Pancreas (tissue), 10 donors: Measurements from ENCODE around the gene HHIPL1. TPM values are rescaled to one million over a fixed set of nuclear protein-coding genes. Genes with fewer than 3 reads are reported as not detected.

ENCODE experiments used
- ATAC-seq, 4 donors: fragments of 200-7000 bp; cut with Tn5 transposase; one replicate each; pipeline versions ENCODE4 v1.8.0 to v1.9.1; 2020; ENCODE audit warnings: mild to moderate bottlenecking in 4 of 4, moderate library complexity in 4 of 4
- DNase-seq, 6 donors: peaks; one replicate each; pipeline ENCODE4 v3.0.0-alpha.2; 2020
- FAIRE-seq: peaks from 2 replicates; lab custom pipeline; 2012; peaks lifted over from hg19 to GRCh38; lab: Jason Lieb, UNC
- H3K27ac ChIP-seq, 4 donors: fragments of 200-600 bp; sonication (generic); 1 replicate in 3 of 4; 2 replicates in 1 of 4; pipeline versions ENCODE4 v1.5.0 to v1.8.0; 2020
- H3K27me3 ChIP-seq, 4 donors: fragments of 200-600 bp; one replicate each; pipeline ENCODE4 v1.8.0; 2021
- H3K36me3 ChIP-seq, 3 donors: fragments of 200-600 bp; sonication (generic) in 1 of 3; one replicate each; pipeline versions ENCODE4 v1.5.0 to v1.8.0; 2020 to 2021
- H3K4me1 ChIP-seq, 3 donors: fragments of 200-600 bp; one replicate each; pipeline ENCODE4 v1.8.0; 2021
- H3K4me3 ChIP-seq, 4 donors: fragments of 200-600 bp; sonication (generic) in 2 of 4; one replicate each; pipeline versions ENCODE4 v1.5.0 to v1.8.0; 2020 to 2021
- H3K9me3 ChIP-seq, 4 donors: fragments of 200-600 bp; one replicate each; pipeline ENCODE4 v1.8.0; 2021
- WGBS, 2 donors: extraction: QIAGEN DNeasy Blood & Tissue Kit; methylation state at CpG; one replicate each; pipeline ENCODE4 v1.1.7; 2013; 5-methylcytosine and 5-hydroxymethylcytosine counted together
- intact Hi-C, 3 donors: fragments of 100-400 bp; cut with DNase I; formaldehyde crosslinking; loops; one replicate each; pipeline versions ENCODE4 v1.11.1 to v1.14.2; 2022
- polyA plus RNA-seq, 2 donors: library from polyadenylated mRNA; stranded (reverse); fragments of 200-250 nt; gene quantifications; one replicate each; pipeline ENCODE4 v1.2.3, GENCODE V29; 2013
- total RNA-seq, 6 donors: library from RNA; stranded (reverse); fragmentation: NEBNext Ultra II Directional in 4 of 6; extraction: Animal tissue kit (Norgen Biotek cat#: 25700) in 4 of 6; gene quantifications; one replicate each; pipeline versions ENCODE4 v1.2.1 to v1.2.4, GENCODE V29; 2021 to 2023
- TF ChIP-seq, protein P1 (sequence below), 4 donors: fragments of 200-600 bp; sonication (generic) in 3 of 4; IDR thresholded peaks; one replicate each; pipeline versions ENCODE4 v1.5.0 to v1.8.0; 2021; ENCODE audit warnings: antibody characterized with exemption in 4 of 4
- donor health status: healthy with polysubstance abuse.
- donor health status: DM: no; HTN: no; CAD: no; lungs with moderate emphysema.
- donor health status: DM: no; HTN: no; CAD: no.
- donor health status: control.
- donor health status: control.
- donor health status: Bipolar disorder and iron deficiency.
- donor health status: DM: yes; HTN: yes; CAD: no.
- donor health status: DM: no; HTN: no; CAD: no.
- donor health status: DM: no; HTN: no; CAD: no.
- donor health status: DM: yes; HTN: yes; CAD: no.

HHIPL1 gene
- total and polyA plus RNA-seq, 8 donors: 0.09 to 1.2 (median 0.23) TPM

DNA sequence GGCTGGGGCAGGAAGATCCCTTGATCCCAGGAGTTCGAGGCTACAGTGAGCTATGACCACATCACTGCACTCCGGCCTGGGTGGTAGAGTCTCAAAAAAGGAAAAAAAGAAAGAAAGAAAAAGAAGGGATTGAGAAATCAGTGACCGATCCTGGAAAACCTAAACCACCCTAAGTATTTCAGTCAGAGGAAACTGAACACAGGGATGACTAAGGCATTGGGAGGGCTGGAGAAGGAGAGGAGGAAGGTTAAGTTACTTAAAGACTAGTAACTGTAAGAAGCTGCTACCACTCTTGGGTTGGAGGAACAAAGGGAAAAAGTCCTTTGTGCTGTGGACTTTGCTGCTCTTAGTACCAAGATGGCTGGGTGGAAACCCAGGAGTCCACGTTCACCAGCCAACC is 10.6 kb downstream of the HHIPL1 start:
- no peaks in the 10 kb centered on the region for H3K36me3 ChIP-seq
- H3K27ac ChIP-seq: no peak overlapping the region
- no peak for ATAC-seq
- FAIRE-seq: no peak
- peaks cover 0 to 9% (median 2%) of the 10 kb centered on the region in 4 donors for H3K27me3 ChIP-seq
- DNase-seq: no peak
- intact Hi-C loops: no loop called here
- TF ChIP-seq, protein P1, sequence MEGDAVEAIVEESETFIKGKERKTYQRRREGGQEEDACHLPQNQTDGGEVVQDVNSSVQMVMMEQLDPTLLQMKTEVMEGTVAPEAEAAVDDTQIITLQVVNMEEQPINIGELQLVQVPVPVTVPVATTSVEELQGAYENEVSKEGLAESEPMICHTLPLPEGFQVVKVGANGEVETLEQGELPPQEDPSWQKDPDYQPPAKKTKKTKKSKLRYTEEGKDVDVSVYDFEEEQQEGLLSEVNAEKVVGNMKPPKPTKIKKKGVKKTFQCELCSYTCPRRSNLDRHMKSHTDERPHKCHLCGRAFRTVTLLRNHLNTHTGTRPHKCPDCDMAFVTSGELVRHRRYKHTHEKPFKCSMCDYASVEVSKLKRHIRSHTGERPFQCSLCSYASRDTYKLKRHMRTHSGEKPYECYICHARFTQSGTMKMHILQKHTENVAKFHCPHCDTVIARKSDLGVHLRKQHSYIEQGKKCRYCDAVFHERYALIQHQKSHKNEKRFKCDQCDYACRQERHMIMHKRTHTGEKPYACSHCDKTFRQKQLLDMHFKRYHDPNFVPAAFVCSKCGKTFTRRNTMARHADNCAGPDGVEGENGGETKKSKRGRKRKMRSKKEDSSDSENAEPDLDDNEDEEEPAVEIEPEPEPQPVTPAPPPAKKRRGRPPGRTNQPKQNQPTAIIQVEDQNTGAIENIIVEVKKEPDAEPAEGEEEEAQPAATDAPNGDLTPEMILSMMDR (IDR thresholded peaks at IDR 0.05): no peak
- no peaks in the 10 kb centered on the region for H3K9me3 ChIP-seq
- H3K4me1 ChIP-seq: no peaks in the 10 kb centered on the region
- 83 to 92% methylated on average over 4 of the region's 4 CpGs for WGBS, 2 donors
- H3K4me3 ChIP-seq: no peak overlapping the region

DNA sequence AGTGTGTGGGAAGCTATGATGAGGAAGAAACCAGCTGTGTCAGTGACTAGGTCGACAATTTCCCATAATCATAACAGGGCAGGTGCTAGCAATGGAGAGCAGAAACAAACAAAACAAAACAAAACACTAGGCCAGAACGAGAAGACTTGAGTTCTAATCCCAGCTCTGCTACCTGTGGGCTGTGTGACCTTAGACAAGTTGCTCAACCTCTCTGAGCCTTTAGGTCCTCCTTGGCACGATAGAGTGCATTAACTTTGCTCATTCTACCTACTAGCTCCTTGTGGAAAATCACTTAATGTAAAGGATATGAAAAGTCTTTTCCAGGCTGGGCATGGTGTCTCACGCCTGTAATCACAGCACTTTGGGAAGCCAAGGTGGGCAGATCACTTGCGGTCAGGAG is 11.2 kb downstream of the HHIPL1 start:
- FAIRE-seq: no peak
- 59 to 71% methylated on average over 5 of the region's 5 CpGs for WGBS, 2 donors
- H3K4me3 ChIP-seq: no peak overlapping the region
- no peaks in the 10 kb centered on the region for H3K4me1 ChIP-seq
- H3K27ac ChIP-seq: no peak overlapping the region
- no peaks in the 10 kb centered on the region for H3K36me3 ChIP-seq
- ATAC-seq: no peak
- TF ChIP-seq, protein P1 (IDR thresholded peaks at IDR 0.05): no peak
- intact Hi-C loops: no loop called here
- H3K27me3 ChIP-seq: peaks cover 0 to 9% (median 2%) of the 10 kb centered on the region in 4 donors
- H3K9me3 ChIP-seq: no peaks in the 10 kb centered on the region
- DNase-seq: no peak

DNA sequence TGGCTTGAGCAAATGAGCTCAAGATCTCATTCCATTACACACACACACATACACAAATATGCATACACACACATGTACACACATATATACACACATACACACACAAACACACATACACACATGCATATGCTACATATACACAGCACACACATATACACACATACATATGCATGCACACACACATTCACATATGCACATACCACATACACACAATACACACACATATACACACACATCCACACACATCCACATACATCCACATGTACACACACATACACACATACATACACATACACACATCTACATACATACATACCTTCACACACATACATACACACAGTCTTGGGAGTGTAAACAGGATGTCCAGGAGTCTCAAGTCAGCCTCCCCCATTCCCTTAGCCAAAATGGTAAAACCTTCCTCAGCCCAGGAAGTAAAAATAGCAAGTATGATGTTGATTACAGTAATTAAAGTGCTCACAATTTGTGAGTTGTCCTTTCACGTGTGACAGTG is 12.8 kb downstream of the HHIPL1 start:
- WGBS, 2 donors: 38 to 66% methylated on average over 1 of the region's 1 CpG
- ATAC-seq (no peak), DNase-seq (no peak), FAIRE-seq (no peak)
- intact Hi-C loops: no loop called here
- H3K36me3 ChIP-seq: no peaks in the 10 kb centered on the region
- TF ChIP-seq, protein P1 (IDR thresholded peaks at IDR 0.05): no peak
- no peaks in the 10 kb centered on the region for H3K9me3 ChIP-seq
- H3K4me1 ChIP-seq: no peaks in the 10 kb centered on the region
- H3K27me3 ChIP-seq: peaks cover 0 to 9% (median 2%) of the 10 kb centered on the region in 4 donors
- H3K4me3 ChIP-seq: no peak overlapping the region
- H3K27ac ChIP-seq: no peak overlapping the region

DNA sequence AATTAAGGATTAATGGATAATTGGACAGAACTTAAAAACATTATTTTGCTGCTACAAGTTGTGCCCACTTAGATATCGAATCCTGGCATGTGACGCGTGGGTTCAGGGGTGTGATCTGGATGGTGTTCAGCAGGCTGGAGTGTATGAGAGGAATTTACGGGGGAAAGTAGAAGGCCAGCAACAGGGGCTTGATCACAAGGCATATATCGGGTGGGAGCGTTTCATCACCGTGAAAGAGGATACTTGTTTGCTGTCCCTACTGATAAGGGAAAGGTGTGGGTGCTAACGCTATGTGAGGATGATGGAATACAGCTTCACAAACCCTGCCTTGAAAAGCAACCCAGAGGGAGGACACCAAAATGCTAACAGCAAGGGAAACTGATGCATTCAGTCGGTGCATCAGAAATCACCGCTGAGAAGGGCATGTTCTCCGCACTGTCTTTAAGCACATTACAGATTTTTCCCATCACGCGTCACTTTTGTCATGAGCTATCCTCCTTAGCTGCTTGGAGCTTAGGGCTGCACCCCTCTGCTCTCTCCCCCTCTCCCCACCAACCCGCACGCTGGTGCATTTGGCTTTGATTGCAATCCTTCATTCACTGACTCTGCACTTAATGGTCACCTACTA is 13.4 kb downstream of the HHIPL1 start:
- TF ChIP-seq, protein P1 (IDR thresholded peaks at IDR 0.05): no peak
- DNase-seq: peak in 1 of 6 donors; percentile 5
- H3K27me3 ChIP-seq: peaks cover 0 to 9% (median 2%) of the 10 kb centered on the region in 4 donors
- WGBS, 2 donors: 52 to 63% methylated on average over 15 of the region's 15 CpGs
- no peak overlapping the region for H3K4me3 ChIP-seq
- no peak overlapping the region for H3K27ac ChIP-seq
- no peaks in the 10 kb centered on the region for H3K9me3 ChIP-seq
- ATAC-seq: no peak
- intact Hi-C loops: no loop called here
- H3K36me3 ChIP-seq: no peaks in the 10 kb centered on the region
- no peaks in the 10 kb centered on the region for H3K4me1 ChIP-seq
- no peak for FAIRE-seq

DNA sequence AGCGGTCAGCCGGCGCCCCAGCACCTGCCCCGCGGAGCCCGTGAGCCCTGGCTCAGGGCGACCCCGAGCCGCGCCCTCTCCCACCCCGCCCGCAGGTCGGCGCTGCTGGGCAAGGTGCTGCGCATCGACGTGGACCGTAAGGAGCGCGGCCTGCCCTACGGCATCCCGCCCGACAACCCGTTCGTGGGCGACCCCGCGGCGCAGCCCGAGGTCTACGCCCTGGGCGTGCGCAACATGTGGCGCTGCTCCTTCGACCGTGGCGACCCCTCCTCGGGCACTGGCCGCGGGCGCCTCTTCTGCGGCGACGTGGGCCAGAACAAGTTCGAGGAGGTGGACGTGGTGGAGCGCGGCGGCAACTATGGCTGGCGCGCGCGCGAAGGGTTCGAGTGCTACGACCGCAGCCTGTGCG is 14.4 kb downstream of the HHIPL1 start:
- no peak overlapping the region for H3K4me3 ChIP-seq
- H3K27ac ChIP-seq: no peak overlapping the region
- FAIRE-seq (no peak), ATAC-seq (peak in 2 of 4 donors; percentile 51 to 57), DNase-seq (peak in 1 of 6 donors; percentile 60)
- WGBS, 2 donors: 11 to 13% methylated on average over 43 to 58 of the region's 58 CpGs
- no peaks in the 10 kb centered on the region for H3K36me3 ChIP-seq
- H3K9me3 ChIP-seq: no peaks in the 10 kb centered on the region
- H3K4me1 ChIP-seq: no peaks in the 10 kb centered on the region
- H3K27me3 ChIP-seq: peaks cover 0 to 9% (median 2%) of the 10 kb centered on the region in 4 donors
- TF ChIP-seq, protein P1 (IDR thresholded peaks at IDR 0.05): no peak
- intact Hi-C loops: no loop called here
